Suprapubic skin (tissue), 4 donors: Measurements from ENCODE around the gene HEPN1. TPM values are rescaled to one million over a fixed set of nuclear protein-coding genes. Genes with fewer than 3 reads are reported as not detected.
A peak's percentile ranks its signal among the peaks of the same experiment; 100 is the strongest.

Experiments
- DNase-seq, 2 donors: peaks; one replicate each; pipeline ENCODE4 v3.0.0-alpha.2; 2019; ENCODE audit warnings: low spot score in 2 of 2
- H3K27ac ChIP-seq: fragments of 200-600 bp; sonication (generic); one replicate; pipeline ENCODE4 v1.5.1; 2019
- H3K27me3 ChIP-seq: fragments of 200-600 bp; sonication (generic); one replicate; pipeline ENCODE4 v1.5.1; 2019
- H3K36me3 ChIP-seq: fragments of 200-600 bp; sonication (generic); one replicate; pipeline ENCODE4 v1.5.1; 2019
- H3K4me1 ChIP-seq: fragments of 200-600 bp; sonication (generic); one replicate; pipeline ENCODE4 v1.5.1; 2019
- H3K4me3 ChIP-seq: fragments of 200-600 bp; sonication (generic); one replicate; pipeline ENCODE4 v1.5.1; 2019; ENCODE audit warnings: mild to moderate bottlenecking
- H3K9me3 ChIP-seq: fragments of 200-600 bp; sonication (generic); one replicate; pipeline ENCODE4 v1.5.1; 2019
- EP300 ChIP-seq: sonication (generic); formaldehyde crosslinking; IDR thresholded peaks from one replicate; pipeline ENCODE4 v1.6.1; 2017; ENCODE audit warnings: antibody characterized with exemption
- POLR2A ChIP-seq, 2 donors: fragments of 450-650 bp; IDR thresholded peaks; one replicate each; pipeline ENCODE4 v1.6.1; 2017; ENCODE audit warnings: antibody characterized with exemption in 2 of 2, mild to moderate bottlenecking in 2 of 2, moderate library complexity in 2 of 2
- POLR2AphosphoS5 ChIP-seq, 3 donors: sonication (generic); formaldehyde crosslinking; IDR thresholded peaks; one replicate each; pipeline ENCODE4 v1.6.1; 2017; ENCODE audit warnings: antibody characterized with exemption in 3 of 3
- WGBS: methylation state at CpG from one replicate; pipeline ENCODE4 v1.1.5; 2018; 5-methylcytosine and 5-hydroxymethylcytosine counted together
- total RNA-seq, 4 donors: library from RNA; depleted of rRNA; stranded (reverse); fragments of >200 nt; gene quantifications; one replicate each; pipeline ENCODE4 v1.1.0, GENCODE V29; 2016
- TF ChIP-seq, protein P1 (sequence below), 2 donors: fragments of 200-600 bp in 1 of 2; fragments of 450-650 bp in 1 of 2; sonication (generic) in 1 of 2; IDR thresholded peaks; one replicate each; pipeline ENCODE4 v1.5.1; 2016 to 2019; ENCODE audit warnings: antibody characterized with exemption in 2 of 2, mild to moderate bottlenecking in 1 of 2, moderate library complexity in 1 of 2

Gene HEPN1
- total RNA-seq, 4 donors from 2014 or later = not detected

GRCh38 chr11:124915541-124916369 is 3.3 kb upstream of the HEPN1 start:
- H3K27ac ChIP-seq = no peak overlapping the region
- TF ChIP-seq EP300 = no peak
- TF ChIP-seq POLR2AphosphoS5 (IDR thresholded peaks at IDR 0.05) = no peak
- TF ChIP-seq, protein P1, sequence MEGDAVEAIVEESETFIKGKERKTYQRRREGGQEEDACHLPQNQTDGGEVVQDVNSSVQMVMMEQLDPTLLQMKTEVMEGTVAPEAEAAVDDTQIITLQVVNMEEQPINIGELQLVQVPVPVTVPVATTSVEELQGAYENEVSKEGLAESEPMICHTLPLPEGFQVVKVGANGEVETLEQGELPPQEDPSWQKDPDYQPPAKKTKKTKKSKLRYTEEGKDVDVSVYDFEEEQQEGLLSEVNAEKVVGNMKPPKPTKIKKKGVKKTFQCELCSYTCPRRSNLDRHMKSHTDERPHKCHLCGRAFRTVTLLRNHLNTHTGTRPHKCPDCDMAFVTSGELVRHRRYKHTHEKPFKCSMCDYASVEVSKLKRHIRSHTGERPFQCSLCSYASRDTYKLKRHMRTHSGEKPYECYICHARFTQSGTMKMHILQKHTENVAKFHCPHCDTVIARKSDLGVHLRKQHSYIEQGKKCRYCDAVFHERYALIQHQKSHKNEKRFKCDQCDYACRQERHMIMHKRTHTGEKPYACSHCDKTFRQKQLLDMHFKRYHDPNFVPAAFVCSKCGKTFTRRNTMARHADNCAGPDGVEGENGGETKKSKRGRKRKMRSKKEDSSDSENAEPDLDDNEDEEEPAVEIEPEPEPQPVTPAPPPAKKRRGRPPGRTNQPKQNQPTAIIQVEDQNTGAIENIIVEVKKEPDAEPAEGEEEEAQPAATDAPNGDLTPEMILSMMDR (IDR thresholded peaks at IDR 0.05) = no peak
- no peak for TF ChIP-seq POLR2A (IDR thresholded peaks at IDR 0.05)
- peaks cover 2% of the 10 kb centered on the region for H3K27me3 ChIP-seq
- H3K36me3 ChIP-seq = no peaks in the 10 kb centered on the region
- peak in 1 of 2 donors; percentile 18 for DNase-seq
- WGBS = 78% methylated on average over 3 of the region's 3 CpGs
- no peak overlapping the region for H3K4me3 ChIP-seq
- no peaks in the 10 kb centered on the region for H3K9me3 ChIP-seq
- H3K4me1 ChIP-seq = peaks cover 1% of the 10 kb centered on the region

DNA sequence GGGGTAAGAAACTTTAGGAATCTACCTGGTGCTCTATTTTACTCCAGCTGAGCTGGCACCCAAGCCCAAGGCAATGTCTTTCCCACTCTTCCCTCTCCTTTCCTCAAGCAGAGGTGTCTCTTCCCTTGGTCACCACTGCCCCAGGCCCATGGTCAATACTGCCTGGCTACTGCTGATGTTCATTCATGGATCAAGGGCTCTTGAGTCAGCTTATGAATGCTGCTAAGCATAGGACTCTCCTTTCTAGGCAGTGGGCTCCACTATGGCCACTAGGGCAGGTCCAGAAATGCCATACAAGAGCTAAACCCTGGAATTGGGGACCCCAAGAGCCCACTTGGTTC is 2.7 kb upstream of the HEPN1 start:
- no peak for TF ChIP-seq POLR2AphosphoS5 (IDR thresholded peaks at IDR 0.05)
- TF ChIP-seq EP300 = no peak
- no peak for TF ChIP-seq POLR2A (IDR thresholded peaks at IDR 0.05)
- TF ChIP-seq, protein P1 (IDR thresholded peaks at IDR 0.05) = no peak
- Histone ChIP-seq H3K27me3 (peaks cover 2% of the 10 kb centered on the region), H3K4me3 (no peak overlapping the region), H3K4me1 (peaks cover 7% of the 10 kb centered on the region), H3K9me3 (no peaks in the 10 kb centered on the region), H3K36me3 (no peaks in the 10 kb centered on the region), H3K27ac (no peak overlapping the region)
- DNase-seq = peak in 1 of 2 donors; percentile 53

DNA sequence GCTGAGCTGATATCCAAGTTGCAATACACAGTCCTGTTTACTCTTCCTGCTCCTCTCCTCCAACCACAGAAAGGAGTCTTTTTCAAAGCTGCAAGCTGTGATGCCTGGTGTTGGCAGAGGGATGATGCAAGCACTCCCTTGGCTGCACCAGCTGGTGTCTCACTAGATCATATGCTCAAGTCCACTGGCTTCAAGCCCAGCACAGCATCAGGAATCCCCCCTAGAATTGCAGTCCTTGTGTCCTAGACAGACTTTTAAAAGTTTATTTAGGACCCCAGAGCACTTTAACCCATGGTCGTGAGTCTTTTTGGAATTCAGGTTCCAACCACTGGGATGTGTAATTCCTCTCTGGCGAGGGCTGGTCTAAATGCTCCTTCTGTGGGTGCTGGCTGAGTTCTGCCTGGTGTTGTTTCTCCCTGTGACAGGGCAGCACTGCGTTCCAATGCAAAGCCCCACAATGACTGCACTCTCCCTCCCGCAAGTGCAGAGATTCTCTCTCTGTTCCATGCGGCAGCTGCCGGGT is 1.9 kb upstream of the HEPN1 start:
- H3K9me3 ChIP-seq = no peaks in the 10 kb centered on the region
- no peak overlapping the region for H3K27ac ChIP-seq
- TF ChIP-seq, protein P1 (IDR thresholded peaks at IDR 0.05) = no peak
- TF ChIP-seq POLR2AphosphoS5 (IDR thresholded peaks at IDR 0.05) (no peak), POLR2A (IDR thresholded peaks at IDR 0.05) (no peak), EP300 (no peak)
- no peak overlapping the region for H3K4me3 ChIP-seq
- WGBS = 85% methylated on average over 6 of the region's 6 CpGs
- H3K27me3 ChIP-seq = peaks cover 3% of the 10 kb centered on the region
- peaks cover 8% of the 10 kb centered on the region for H3K4me1 ChIP-seq
- H3K36me3 ChIP-seq = no peaks in the 10 kb centered on the region
- DNase-seq = no peak

GRCh38 chr11:124919898-124920297 is 848 bp downstream of the HEPN1 start:
- Histone ChIP-seq H3K9me3 (no peaks in the 10 kb centered on the region), H3K4me3 (no peak overlapping the region), H3K36me3 (no peaks in the 10 kb centered on the region), H3K27ac (no peak overlapping the region), H3K4me1 (peaks cover 8% of the 10 kb centered on the region), H3K27me3 (peaks cover 5% of the 10 kb centered on the region)
- TF ChIP-seq POLR2AphosphoS5 (IDR thresholded peaks at IDR 0.05) (no peak), EP300 (no peak), POLR2A (IDR thresholded peaks at IDR 0.05) (no peak)
- TF ChIP-seq, protein P1 (IDR thresholded peaks at IDR 0.05) = no peak
- 89% methylated on average over 2 of the region's 2 CpGs for WGBS
- peak in 1 of 2 donors; percentile 24 for DNase-seq

DNA sequence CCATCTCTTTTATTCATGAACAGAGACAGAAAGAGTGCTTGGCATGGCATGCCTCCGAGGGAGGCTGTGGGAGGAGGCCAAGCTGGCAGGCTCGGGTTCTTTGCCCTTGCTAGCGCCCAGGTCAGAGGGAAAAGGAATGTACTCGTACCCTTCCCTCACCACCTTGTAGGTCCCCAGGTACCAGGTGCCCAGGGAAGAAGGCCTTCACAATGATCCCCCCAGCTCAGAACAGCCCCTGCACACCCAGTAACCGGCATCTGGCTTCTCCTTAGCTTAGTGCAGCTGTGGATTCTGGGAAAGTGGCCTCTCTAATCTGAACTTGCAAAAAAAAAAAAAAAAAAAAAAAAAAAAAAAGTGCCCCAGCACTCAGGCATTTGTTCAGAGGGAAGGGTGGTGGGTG is 1.3 kb downstream of the HEPN1 start:
- 83% methylated on average over 5 of the region's 5 CpGs for WGBS
- H3K9me3 ChIP-seq = no peaks in the 10 kb centered on the region
- peak in 1 of 2 donors; percentile 34 for DNase-seq
- no peak for TF ChIP-seq POLR2AphosphoS5 (IDR thresholded peaks at IDR 0.05)
- TF ChIP-seq POLR2A (IDR thresholded peaks at IDR 0.05) = no peak
- TF ChIP-seq EP300 = no peak
- TF ChIP-seq, protein P1 (IDR thresholded peaks at IDR 0.05) = no peak
- H3K36me3 ChIP-seq = no peaks in the 10 kb centered on the region
- peak overlapping the region; percentile 52 for H3K4me3 ChIP-seq
- H3K27me3 ChIP-seq = peaks cover 5% of the 10 kb centered on the region
- no peak overlapping the region for H3K27ac ChIP-seq
- peaks cover 8% of the 10 kb centered on the region for H3K4me1 ChIP-seq
